UCSD-AML1 (cell line): ENCODE results near the gene CHPF.

Experiments used
- DNase-seq: peaks from one replicate; lab custom pipeline; 2025; ENCODE audit not compliant: unreplicated experiment; lab: John Stamatoyannopoulos, UW

CHPF gene

GRCh38 chr2:219498280-219499057 lies 45.1 kb downstream of the CHPF start, which contains the start of gene GMPPA:
Gene GMPPA (plus strand): TSS chr2:219498891. CDS start chr2:219499976, 1,085 bp downstream.
- DNase-seq, result peak; percentile 96

GRCh38 chr2:219497495-219498279 lies 45.9 kb downstream of the CHPF start:
- DNase-seq, result peak; percentile 74

- DNase-seq, result no peak
Measured at GRCh38 chr2:219496825-219497494, 46.6 kb downstream of the CHPF start.

DNA sequence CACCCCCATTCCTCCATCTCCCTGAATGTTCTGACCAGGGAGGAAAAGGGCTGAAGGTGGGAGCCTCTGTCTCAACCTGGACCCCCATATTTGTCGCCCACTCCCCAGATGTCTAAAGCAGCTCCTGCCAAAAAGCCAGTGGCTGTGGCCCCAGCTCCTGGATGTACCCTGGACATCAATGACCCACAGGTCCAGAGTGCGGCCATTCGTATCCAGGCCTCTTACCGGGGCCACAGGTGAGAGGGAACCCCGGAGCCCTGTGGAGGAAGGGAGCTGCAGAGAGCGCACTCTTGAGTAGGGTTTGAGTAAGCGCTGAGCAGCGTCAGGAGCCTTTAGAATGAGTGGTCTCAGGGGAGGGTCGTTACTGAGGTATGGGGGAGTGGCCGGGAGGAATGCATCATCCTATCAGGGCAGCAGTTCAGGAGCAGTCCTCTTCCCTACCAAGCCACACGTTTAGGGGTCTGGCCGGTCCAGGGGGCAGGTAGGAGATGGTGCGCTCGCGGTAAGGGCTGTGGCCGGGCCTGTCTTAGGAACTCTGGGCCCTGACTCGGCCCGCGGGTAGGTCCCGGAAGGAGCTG lies 47.3 kb downstream of the CHPF start:
- no peak for DNase-seq

DNA sequence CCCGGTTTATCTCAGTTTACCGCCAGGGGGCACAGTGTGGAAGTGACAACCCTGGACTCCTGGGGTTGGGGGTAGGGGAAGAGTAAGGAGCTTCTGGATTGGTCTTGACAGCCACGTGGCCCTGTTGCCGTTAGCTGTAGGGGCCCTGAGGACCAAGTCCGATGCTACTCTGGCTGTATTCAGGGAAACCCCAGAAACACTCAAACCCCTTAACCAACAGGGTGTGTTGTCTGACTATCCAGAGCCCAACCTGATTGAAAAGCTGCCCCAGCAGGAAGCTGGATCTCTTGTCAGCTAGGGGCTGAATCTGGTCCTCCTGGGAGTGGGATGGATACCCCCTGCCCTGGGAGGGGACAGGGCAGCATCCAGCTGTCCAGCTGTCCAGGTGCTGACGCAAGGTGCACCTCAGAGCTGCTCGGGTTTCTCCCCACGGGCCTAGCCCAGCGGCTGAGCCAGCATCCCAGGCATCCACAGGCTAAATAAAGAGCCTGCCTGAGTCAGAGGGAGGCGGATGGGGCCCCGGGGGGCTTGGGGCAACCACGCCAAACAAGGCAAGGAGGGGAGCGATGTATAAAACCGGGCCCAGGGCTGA lies 48.0 kb downstream of the CHPF start:
- peak; percentile 55 for DNase-seq

DNA sequence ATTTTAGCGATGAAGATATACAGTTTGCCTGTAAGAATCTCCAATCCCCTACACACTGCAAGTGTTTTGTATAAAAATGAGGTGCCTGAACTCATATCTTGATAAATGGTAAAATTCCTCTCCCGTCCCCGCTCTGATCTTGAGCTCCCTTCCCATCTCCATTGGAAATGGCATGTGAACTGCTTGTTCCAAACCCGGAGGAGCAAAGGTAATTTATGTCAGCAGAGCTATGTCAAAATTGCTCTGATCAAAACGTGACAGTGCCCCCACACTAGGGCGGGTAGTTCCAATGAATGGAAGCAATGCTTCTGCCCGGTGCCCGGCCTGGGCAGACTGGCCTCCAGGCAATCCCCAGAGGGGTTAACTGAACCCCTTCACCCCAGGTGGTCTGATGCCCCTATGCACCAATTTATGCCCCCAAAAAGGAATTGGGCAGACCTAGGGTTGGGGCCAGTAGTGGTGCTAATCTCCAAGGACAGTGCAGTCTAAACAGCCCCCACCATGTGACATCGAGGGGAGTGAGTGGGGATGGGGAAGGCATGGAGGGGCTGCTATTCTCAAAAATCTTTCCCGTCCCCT lies 48.6 kb downstream of the CHPF start:
- DNase-seq, result no peak

DNA sequence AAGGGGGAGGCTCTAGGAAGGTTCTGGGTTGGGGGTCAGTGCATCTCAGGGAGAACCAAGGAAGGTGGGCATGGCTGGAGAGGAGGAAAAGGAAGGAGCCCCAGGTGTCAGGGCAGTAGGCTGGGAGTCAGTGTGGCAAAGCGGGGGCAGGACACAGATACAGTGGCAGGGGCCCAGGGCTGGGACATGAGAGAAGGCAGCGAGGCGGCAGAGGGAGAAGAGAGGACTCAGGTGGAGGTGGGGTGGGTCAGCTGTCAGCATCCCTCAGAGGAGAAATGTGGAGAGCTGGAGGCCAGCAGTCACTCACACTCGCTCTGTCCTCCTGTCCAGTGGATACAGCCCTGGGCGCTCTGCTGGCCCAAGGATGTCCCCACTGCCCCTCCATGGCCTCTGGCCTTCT lies 50.5 kb downstream of the CHPF start:
- DNase-seq, result no peak

- DNase-seq, result no peak
Measured at GRCh38 chr2:219492575-219492974, 51.0 kb downstream of the CHPF start.

DNA sequence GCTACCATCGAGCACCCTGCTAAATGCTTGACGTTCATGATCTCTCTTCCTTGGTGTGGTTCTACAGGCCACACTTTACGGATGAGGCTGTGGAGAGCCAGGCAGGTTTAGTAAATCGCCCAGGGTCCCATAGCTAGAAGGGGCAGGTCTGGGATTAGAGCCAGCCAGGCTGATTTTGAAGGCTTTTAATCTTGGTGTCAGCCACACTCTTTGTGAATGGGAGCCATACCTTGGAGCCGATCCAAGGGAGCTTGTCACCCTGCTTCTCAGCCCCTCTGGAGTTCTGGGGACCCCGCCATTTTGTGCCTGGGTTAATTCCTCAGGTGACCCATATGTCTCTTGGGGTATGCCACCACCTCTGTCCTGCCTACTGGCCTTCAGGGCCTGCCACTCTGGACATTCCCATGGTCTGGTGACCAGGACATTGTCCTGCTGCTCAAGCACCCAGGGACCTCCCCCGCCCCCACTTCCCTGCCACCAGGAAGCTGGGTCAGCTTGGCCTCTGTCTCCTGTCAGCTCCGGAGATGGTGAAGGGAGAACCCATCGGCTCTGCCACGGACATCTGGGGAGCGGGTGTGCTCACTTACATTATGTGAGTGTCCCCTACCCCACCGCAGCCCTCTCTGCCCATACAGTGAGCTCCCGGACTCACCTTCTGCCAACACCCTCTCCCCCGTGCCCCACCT lies 52.2 kb downstream of the CHPF start:
- DNase-seq, result no peak

GRCh38 chr2:219490600-219491130 lies 52.9 kb downstream of the CHPF start:
- DNase-seq, result no peak

- no peak for DNase-seq
Measured at GRCh38 chr2:219490186-219490585, 53.4 kb downstream of the CHPF start.

GRCh38 chr2:219489315-219489714 lies 54.3 kb downstream of the CHPF start:
- no peak for DNase-seq
